SKM-1 (cell line): ENCODE measurements around the gene REP15.
"Not testable (repeated sequence)": the region's sequence is repeated elsewhere in the genome, so short reads cannot be mapped to it uniquely, and the experiment has no call there.

ENCODE experiments used
- DNase-seq: peaks from one replicate; lab custom pipeline; 2025; ENCODE audit not compliant: unreplicated experiment; lab: John Stamatoyannopoulos, UW

The REP15 gene

GRCh38 chr12:27696293-27696652 lies at the start of gene REP15:
Gene REP15, plus strand, starts transcription at chr12:27696447. Its CDS starts 116 bp downstream, at chr12:27696563.
- DNase-seq = no peak

GRCh38 chr12:27650011-27650410 lies 46.2 kb upstream of the REP15 start:
- no peak for DNase-seq

- no peak for DNase-seq
Observed at GRCh38 chr12:27651201-27651600, 45.0 kb upstream of the REP15 start.

- DNase-seq = peak; percentile 2
Observed at GRCh38 chr12:27652174-27652763, 44.0 kb upstream of the REP15 start.

- DNase-seq = no peak
Observed at GRCh38 chr12:27653661-27654060, 42.6 kb upstream of the REP15 start.

- DNase-seq = not testable (repeated sequence)
Observed at GRCh38 chr12:27655476-27655875, 40.8 kb upstream of the REP15 start.

- DNase-seq = no peak
Observed at GRCh38 chr12:27657296-27657695, 39.0 kb upstream of the REP15 start.

GRCh38 chr12:27665704-27666103 lies 30.5 kb upstream of the REP15 start:
- DNase-seq = no peak

- no peak for DNase-seq
Observed at GRCh38 chr12:27666510-27666909, 29.7 kb upstream of the REP15 start.

GRCh38 chr12:27667540-27667939 lies 28.7 kb upstream of the REP15 start:
- DNase-seq = no peak

- DNase-seq = no peak
Observed at GRCh38 chr12:27672051-27672450, 24.2 kb upstream of the REP15 start.

GRCh38 chr12:27672643-27673042 lies 23.6 kb upstream of the REP15 start:
- no peak for DNase-seq

GRCh38 chr12:27673101-27673718 lies 23.0 kb upstream of the REP15 start:
- DNase-seq = no peak

- DNase-seq = no peak
Observed at GRCh38 chr12:27674989-27675388, 21.3 kb upstream of the REP15 start.

- no peak for DNase-seq
Observed at GRCh38 chr12:27680619-27681018, 15.6 kb upstream of the REP15 start.

- DNase-seq = no peak
Observed at GRCh38 chr12:27682534-27682933, 13.7 kb upstream of the REP15 start.

- no peak for DNase-seq
Observed at GRCh38 chr12:27685274-27685673, 11.0 kb upstream of the REP15 start.

GRCh38 chr12:27686147-27686546 lies 10.1 kb upstream of the REP15 start:
- no peak for DNase-seq

GRCh38 chr12:27688671-27689070 lies 7.6 kb upstream of the REP15 start:
- DNase-seq = no peak

GRCh38 chr12:27689558-27690180 lies 6.6 kb upstream of the REP15 start:
- no peak for DNase-seq

GRCh38 chr12:27693403-27693802 lies 2.8 kb upstream of the REP15 start:
- DNase-seq = no peak

- DNase-seq = no peak
Observed at GRCh38 chr12:27695556-27696292, 523 bp upstream of the REP15 start.
